Measurements from ENCODE around the gene TMEM242.

DNA sequence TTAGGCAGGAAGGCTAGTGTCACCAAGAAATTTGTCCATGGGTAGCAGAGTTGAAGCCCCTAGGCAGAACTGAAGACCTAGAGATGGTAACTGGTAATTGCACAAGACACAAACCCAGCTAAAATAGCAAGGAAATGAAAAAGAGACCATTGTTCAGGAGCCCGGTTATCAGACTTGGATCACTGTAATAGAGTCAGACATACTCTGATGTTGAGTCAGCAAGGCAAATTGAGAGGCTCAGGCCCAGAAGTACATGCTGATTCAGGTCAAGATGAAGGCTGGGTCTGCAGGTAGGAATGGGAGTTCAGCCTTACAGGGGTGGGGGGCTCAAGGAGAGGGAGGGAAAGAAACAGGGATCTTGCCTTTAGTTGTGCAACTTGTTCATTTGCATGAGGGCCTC, 6.5 kb upstream of the TMEM242 start:
- TF ChIP-seq, protein P1, sequence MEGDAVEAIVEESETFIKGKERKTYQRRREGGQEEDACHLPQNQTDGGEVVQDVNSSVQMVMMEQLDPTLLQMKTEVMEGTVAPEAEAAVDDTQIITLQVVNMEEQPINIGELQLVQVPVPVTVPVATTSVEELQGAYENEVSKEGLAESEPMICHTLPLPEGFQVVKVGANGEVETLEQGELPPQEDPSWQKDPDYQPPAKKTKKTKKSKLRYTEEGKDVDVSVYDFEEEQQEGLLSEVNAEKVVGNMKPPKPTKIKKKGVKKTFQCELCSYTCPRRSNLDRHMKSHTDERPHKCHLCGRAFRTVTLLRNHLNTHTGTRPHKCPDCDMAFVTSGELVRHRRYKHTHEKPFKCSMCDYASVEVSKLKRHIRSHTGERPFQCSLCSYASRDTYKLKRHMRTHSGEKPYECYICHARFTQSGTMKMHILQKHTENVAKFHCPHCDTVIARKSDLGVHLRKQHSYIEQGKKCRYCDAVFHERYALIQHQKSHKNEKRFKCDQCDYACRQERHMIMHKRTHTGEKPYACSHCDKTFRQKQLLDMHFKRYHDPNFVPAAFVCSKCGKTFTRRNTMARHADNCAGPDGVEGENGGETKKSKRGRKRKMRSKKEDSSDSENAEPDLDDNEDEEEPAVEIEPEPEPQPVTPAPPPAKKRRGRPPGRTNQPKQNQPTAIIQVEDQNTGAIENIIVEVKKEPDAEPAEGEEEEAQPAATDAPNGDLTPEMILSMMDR (IDR thresholded peaks at IDR 0.05), result no peak
- no peak for TF ChIP-seq POLR2A (IDR thresholded peaks at IDR 0.05)

All from esophagus squamous epithelium (tissue), 4 donors.